ENCODE results near the gene COBLL1. TPM values are rescaled to one million over a fixed set of nuclear protein-coding genes. Genes with fewer than 3 reads are reported as not detected.
A peak's percentile ranks its signal among the peaks of the same experiment; 100 is the strongest.

The COBLL1 gene
- total and polyA plus RNA-seq, 8 donors, result 18.0 to 74.5 (median 61.7) TPM

- peaks cover 0 to 6% (median 0%) of the 10 kb centered on the region in 3 donors for H3K4me1 ChIP-seq
- intact Hi-C loops (cut with DNase I), result no loop called here
- ATAC-seq, result peak in 2 of 4 donors; percentile 11 to 52
- TF ChIP-seq CTCF (IDR thresholded peaks at IDR 0.05), result no peak
- 63 to 87% methylated on average over 2 of the region's 2 CpGs for WGBS, 2 donors
- no peak overlapping the region for H3K4me3 ChIP-seq
- H3K27me3 ChIP-seq, result no peaks in the 10 kb centered on the region
- no peak for FAIRE-seq
- H3K27ac ChIP-seq, result no peak overlapping the region
- no peak for DNase-seq
- H3K36me3 ChIP-seq, result peaks cover 0 to 15% (median 0%) of the 10 kb centered on the region in 3 donors
- H3K9me3 ChIP-seq, result no peaks in the 10 kb centered on the region
Observed at GRCh38 chr2:164722616-164723338, 118.8 kb downstream of the COBLL1 start.

GRCh38 chr2:164721430-164721829 lies 120.2 kb downstream of the COBLL1 start:
- DNase-seq (no peak), ATAC-seq (no peak), FAIRE-seq (no peak)
- Histone ChIP-seq H3K27ac (no peak overlapping the region), H3K36me3 (peaks cover 0 to 20% (median 0%) of the 10 kb centered on the region in 3 donors), H3K4me3 (no peak overlapping the region), H3K9me3 (no peaks in the 10 kb centered on the region), H3K27me3 (no peaks in the 10 kb centered on the region), H3K4me1 (peaks cover 4 to 12% (median 6%) of the 10 kb centered on the region in 3 donors)
- no peak for TF ChIP-seq CTCF (IDR thresholded peaks at IDR 0.05)
- intact Hi-C loops (cut with DNase I), result no loop called here
- WGBS, 2 donors, result 83 to 89% methylated on average over 1 of the region's 1 CpG

GRCh38 chr2:164719996-164720941 lies 121.4 kb downstream of the COBLL1 start:
- DNase-seq, result no peak
- Histone ChIP-seq H3K36me3 (peaks cover 0 to 20% (median 0%) of the 10 kb centered on the region in 3 donors), H3K4me1 (peaks cover 7 to 24% (median 10%) of the 10 kb centered on the region in 3 donors), H3K4me3 (no peak overlapping the region), H3K27ac (no peak overlapping the region), H3K9me3 (no peaks in the 10 kb centered on the region), H3K27me3 (no peaks in the 10 kb centered on the region)
- intact Hi-C loops (cut with DNase I), result no loop called here
- WGBS, 2 donors, result 83 to 84% methylated on average over 3 of the region's 3 CpGs
- ATAC-seq, result no peak
- no peak for FAIRE-seq
- no peak for TF ChIP-seq CTCF (IDR thresholded peaks at IDR 0.05)

GRCh38 chr2:164717000-164717803 lies 124.4 kb downstream of the COBLL1 start:
- DNase-seq (no peak), ATAC-seq (peak in 3 of 4 donors; percentile 15 to 34 (median 27)), FAIRE-seq (peak; percentile 95)
- H3K4me3 ChIP-seq, result no peak overlapping the region
- intact Hi-C loops (cut with DNase I), result no loop called here
- H3K4me1 ChIP-seq, result peaks cover 31 to 37% (median 34%) of the 10 kb centered on the region in 3 donors
- no peaks in the 10 kb centered on the region for H3K9me3 ChIP-seq
- H3K36me3 ChIP-seq, result peaks cover 0 to 20% (median 0%) of the 10 kb centered on the region in 3 donors
- peak; percentile 15 to 53 (median 52) for TF ChIP-seq CTCF (IDR thresholded peaks at IDR 0.05)
- peak overlapping the region in 1 of 4 donors; percentile 9 for H3K27ac ChIP-seq
- no peaks in the 10 kb centered on the region for H3K27me3 ChIP-seq
- 45 to 49% methylated on average over 6 of the region's 6 CpGs for WGBS, 2 donors

Measured in pancreas (tissue), 10 donors.